ENCODE measurements around the gene TBXAS1.

DNA sequence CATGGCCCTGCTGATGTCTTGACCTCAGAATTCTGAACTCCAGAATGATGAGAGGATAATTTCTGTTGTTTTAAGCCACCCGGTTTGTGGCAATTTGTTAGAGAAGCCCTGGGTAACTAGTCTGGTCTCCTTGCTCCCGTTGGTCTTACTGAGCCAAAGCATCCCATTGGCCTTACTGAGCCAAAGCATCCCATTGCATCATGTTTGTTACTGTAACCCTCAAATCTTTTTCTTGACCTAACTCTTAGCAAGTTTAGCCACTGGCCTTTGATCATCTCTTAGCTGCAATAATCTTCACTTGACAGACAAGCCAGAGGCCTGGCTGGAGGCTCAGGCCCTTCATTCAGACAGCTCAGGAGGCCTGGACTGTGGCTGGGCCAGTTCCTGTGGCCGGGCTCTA is 21.8 kb downstream of the TBXAS1 start:
- TF ChIP-seq, protein P1, sequence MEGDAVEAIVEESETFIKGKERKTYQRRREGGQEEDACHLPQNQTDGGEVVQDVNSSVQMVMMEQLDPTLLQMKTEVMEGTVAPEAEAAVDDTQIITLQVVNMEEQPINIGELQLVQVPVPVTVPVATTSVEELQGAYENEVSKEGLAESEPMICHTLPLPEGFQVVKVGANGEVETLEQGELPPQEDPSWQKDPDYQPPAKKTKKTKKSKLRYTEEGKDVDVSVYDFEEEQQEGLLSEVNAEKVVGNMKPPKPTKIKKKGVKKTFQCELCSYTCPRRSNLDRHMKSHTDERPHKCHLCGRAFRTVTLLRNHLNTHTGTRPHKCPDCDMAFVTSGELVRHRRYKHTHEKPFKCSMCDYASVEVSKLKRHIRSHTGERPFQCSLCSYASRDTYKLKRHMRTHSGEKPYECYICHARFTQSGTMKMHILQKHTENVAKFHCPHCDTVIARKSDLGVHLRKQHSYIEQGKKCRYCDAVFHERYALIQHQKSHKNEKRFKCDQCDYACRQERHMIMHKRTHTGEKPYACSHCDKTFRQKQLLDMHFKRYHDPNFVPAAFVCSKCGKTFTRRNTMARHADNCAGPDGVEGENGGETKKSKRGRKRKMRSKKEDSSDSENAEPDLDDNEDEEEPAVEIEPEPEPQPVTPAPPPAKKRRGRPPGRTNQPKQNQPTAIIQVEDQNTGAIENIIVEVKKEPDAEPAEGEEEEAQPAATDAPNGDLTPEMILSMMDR (IDR thresholded peaks at IDR 0.05; ENCODE audit: low read depth, low read length, poor library complexity, severe bottlenecking): no peak
- TF ChIP-seq EZH2phosphoT487 (IDR thresholded peaks at IDR 0.05; ENCODE audit: borderline replicate concordance, low read length): no peak

All from DOHH2 (cell line).